ENCODE results near the gene CREG1.
"Not testable (repeated sequence)": the region's sequence is repeated elsewhere in the genome, so short reads cannot be mapped to it uniquely, and the experiment has no call there.

The CREG1 gene

DNA sequence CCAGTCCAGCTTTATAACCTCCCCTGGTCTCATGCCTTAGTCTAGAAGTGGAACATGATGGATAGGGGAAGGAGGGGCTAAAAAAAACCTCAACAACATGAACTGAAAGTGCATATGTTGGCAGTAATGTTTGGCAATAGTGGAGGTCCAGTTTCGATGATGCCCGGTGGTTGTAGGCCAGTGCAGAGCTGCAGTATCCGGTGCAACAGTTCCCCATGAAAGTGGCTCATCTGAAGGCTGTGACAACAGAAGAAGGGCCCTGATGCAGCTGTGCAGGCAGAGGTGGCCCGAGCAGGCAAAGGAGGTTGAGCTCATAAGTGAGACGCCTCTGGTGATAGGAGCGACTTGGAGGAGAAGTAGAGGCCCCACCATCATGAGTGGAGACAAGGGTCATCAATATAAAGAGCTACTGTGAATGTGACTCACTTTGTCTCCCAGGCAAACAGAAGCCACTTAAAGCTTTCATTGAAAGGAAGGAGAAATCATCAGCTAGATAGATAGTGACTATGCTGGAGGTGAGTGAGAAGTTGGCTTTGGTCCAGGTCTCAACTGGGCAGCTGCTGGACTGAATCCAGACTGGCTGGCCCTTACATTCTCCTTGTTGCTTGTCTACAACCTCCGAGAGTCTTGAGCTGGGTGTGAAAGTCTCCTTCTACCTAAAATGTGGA lies 10.2 kb upstream of the CREG1 start:
- DNase-seq, result peak; percentile 52

DNA sequence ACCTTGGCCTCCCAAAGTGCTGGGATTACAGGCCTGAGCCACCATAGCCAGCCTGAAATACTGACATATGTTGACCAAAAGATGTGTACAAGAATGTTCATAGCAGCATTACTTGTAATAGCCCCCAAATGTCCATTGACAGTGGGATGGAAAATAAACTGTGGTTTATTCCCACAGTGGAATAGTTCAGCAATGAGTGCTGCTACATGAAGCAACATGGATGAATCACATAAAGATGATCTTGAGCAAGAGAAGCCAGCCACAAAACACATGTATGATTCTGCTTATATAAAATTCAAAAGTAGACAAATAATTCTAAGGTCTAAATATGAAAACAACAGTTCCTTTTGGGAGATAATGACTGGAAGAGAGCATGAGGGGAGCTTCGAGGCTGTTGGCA lies 9.1 kb upstream of the CREG1 start:
- no peak for DNase-seq

GRCh38 chr1:167561753-167562152 lies 8.2 kb upstream of the CREG1 start:
- no peak for DNase-seq

DNA sequence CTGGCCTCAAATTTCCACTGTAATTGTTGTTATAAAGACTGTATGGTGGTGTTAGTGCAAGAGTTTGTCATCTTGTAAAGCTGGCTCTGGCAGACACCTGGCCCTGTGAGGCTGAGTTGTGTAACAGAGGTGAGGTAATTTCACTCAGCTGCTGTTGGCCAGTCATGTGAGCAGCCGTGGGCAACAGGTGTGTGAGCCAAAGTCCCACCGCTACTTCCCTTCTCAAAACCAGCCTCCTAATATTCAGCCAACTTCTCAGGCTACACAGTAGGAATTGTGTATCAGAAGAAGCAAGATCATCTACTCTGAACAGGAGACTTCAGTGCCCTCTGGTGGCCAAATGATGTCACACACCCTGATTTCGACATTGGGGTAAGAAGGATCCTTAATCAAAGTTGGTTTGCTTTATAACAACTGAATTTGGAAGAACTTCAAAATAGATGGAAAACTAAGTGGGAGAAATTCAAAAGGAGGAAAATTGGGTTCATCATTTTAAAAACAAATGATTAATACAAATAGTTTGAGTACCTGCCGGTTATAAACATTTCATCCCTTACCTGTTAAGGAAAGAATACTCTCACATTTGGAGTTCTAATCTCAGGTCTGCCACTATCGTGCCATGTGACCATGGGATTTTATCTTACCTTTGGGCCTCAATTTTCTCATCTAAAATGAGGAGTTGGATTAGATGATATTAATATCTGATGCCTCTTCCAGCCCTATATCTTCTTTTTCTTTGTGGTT lies 2.6 kb upstream of the CREG1 start:
- DNase-seq, result peak; percentile 13

DNA sequence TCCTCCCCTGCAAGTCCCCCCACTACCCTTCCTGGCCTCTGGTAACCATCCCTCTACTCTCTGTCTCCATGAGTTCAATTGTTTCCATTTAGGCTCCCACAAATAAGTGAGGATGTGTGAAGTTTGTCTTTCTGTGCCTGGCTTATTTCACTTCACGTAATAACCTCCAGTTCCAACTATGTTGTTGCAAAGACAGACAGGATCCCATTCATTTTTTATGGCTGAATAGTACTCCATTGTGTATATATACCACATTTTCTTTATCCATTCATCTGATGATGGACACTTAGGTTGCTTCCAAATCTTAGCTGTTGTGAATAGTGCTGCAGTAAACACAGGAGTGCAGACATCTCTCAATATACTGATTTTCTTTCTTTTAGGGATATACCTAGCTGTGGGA lies 1.5 kb upstream of the CREG1 start:
- DNase-seq, result not testable (repeated sequence)

GRCh38 chr1:167554028-167554779 lies 642 bp upstream of the CREG1 start:
- no peak for DNase-seq

DNA sequence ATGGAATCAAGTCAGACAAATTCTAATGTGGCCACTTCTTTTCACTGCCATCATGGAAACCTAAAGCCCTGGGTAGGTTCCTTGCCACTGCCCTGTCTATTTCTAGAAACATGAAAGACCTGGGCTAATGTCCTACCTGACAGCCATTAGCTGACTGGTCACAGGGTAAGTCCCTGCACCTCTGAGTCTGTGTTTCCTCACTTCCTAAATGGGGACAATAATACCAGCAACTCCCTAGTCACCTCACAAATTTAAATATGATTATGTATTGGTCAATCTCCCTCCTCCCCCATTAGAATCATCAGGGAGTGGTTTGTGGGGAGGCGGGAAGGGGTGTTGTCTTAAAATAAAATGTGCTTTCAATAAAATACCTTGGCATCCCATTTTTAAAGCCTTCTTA lies 2.2 kb downstream of the CREG1 start:
- DNase-seq, result no peak

GRCh38 chr1:167548059-167548932 lies 5.3 kb downstream of the CREG1 start:
- no peak for DNase-seq

DNA sequence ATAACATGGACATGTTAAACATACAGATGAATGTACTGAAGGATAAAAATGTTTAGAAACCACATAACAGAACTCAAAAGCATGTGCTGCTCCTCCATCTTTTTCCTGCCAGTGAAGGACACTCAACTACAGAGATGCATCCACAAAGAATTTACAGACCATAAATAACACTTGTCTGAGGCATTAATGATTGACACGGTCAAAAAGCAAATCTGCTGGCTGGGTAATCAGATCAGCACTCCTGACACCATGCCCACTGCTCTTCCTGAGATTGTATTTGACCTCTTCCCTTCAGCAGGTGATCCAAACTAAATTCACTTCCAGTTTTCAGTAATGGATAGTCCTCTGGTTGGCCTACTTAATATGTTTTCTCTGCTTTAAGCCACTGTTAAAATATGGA lies 6.6 kb downstream of the CREG1 start:
- no peak for DNase-seq

DNA sequence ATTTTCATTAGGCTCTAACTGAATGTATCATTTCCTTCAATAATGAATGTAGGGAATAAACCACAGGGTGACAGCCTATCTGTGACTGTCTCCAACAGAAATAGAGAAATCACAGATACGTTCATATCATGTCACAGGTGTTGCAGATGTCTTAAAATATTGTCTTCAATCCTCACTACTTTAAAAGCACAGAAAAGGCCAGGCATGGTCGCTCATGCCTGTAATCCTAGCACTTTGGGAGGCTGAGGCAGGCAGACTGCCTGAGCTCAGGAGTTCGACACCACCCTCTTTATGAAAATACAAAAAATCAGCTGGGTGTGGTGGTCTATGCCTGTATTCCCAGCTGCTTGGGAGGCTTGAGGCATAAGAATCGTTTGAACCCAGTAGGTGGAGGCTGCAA lies 8.2 kb downstream of the CREG1 start:
- DNase-seq, result no peak

DNA sequence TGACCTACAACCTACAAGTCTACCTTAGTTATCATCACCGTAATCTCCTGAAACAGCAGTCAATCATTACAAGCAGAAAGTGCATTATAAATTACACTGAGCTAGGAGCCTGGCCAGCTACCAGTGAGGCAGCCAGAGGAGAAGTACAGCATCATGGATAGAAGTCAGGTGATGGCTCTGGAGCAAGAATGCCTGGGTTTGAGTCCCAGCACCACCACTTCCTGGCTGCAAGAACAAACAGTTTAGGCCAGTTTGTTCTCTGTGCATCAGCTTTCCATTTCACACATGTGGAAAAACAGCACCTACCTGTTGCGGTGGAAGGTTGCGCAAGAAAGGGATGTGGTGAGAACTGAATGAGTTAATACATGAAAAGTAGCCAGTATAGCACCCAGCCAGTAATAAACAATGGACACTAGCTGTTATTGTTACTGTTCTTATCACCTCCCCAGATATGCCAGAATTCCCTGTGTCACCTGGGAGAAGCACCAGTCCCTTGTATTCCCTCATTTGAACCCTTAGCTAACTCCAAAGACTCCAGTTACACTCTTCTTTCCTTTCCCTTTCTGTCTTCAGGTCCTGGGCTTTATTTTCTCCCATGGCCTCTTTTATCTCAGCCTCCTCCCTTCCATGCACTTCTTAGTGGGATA lies 9.0 kb downstream of the CREG1 start:
- DNase-seq, result no peak

- DNase-seq, result no peak
Measured at GRCh38 chr1:167543199-167543990, 10.2 kb downstream of the CREG1 start.

- peak; percentile 18 for DNase-seq
Measured at GRCh38 chr1:167542109-167543032, 11.2 kb downstream of the CREG1 start.

DNA sequence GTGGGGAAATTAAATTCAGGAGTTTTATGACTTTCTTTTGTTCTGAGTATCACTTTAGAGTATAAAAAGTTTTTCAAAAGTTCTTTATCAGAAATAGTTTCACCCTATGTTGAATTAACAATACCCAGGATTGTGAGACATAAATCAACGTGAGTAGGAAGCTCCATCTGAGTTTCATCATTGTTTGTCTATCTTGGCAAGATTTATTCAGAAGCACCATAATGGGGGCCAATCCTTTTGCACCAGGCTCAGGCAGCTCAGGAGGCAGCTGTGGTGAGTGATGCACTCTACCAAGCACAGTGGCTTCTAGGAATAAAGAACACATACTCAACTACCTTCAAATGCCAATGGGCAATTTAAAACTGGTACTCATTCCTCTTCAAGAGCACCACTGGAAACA lies 12.0 kb downstream of the CREG1 start:
- DNase-seq, result no peak

DNA sequence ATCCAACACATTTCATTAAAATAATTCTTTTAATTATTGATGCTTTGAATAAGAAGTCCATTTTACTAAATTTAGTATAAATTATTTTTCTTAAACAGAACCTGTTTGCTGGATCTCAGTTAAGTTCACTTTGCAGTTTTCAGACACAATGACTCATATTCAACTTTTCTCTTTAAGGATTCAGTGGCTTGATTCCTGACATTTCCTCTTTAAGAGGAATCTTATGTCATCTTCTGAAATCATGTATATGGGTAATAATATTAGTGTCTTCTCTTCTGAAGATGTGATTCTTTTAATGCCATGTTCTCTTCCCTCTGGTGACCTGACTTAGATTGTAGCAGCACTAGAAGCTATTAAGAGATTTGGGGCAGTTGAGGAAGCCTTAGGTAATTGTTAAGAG lies 12.6 kb downstream of the CREG1 start:
- DNase-seq, result no peak

DNA sequence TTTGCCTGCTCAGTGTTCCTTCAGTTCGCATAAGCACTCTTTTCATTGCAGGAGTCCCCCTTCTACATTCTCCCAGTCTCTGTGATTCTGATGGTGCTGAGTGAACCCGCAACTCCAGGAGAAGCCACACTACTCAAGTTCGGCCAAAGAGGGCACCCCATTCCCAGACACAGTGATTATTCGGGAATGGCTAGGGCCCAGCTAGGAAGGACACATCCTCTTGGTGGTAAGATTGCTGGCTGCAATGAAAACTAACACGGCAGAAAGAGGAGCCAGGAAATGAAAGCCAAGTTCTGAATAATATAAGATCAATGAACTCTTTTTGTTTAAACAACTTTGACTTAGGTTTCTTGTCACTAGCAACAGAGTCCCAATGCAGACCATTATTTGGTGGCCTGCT lies 14.9 kb downstream of the CREG1 start:
- DNase-seq, result no peak

DNA sequence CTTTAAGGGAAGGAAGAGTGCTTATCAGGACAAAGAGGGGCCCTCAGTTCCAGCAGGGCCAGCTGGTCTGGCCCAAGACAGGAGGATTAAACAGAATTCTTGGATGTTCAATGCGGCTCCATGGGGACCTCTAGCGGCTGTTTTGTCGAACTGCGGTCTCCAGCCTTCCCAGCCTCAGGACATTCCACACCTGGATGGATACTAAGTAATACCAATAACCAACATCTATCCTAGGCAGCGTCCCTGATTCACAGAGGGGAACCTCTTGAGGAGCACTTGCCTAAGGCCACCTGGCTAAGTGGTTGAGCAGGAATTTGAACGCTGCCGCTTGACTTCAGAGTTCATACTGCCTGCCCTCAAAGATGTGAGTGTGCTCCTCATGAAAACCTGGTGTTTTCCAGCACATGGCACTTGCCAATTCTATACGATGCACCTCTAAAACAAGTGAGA lies 19.7 kb downstream of the CREG1 start:
- DNase-seq, result peak; percentile 44

- DNase-seq, result no peak
Measured at GRCh38 chr1:167532964-167533824, 20.4 kb downstream of the CREG1 start.

GRCh38 chr1:167532375-167532774 lies 21.2 kb downstream of the CREG1 start:
- no peak for DNase-seq

Data from COR-L47 (cell line).